Measurements from ENCODE around the gene GUK1. TPM values are rescaled to one million over a fixed set of nuclear protein-coding genes. Genes with fewer than 3 reads are reported as not detected.

The GUK1 gene
- total RNA-seq, 4 donors from 2014 or later, result 124 to 406 (median 289) TPM

- DNase-seq, result no peak
- H3K9me3 ChIP-seq, result peaks cover 0 to 12% of the 10 kb centered on the region in 2 donors
- H3K27me3 ChIP-seq, result no peaks in the 10 kb centered on the region
- H3K4me3 ChIP-seq, result no peak overlapping the region
- intact Hi-C loops (cut with DNase I; ENCODE audit: low total_unique reads), result no loop called here
- H3K4me1 ChIP-seq, result peaks cover 6 to 28% of the 10 kb centered on the region in 2 donors
- H3K27ac ChIP-seq, result no peak overlapping the region
- H3K36me3 ChIP-seq, result no peaks in the 10 kb centered on the region
- TF ChIP-seq POLR2A (IDR thresholded peaks at IDR 0.05), result no peak
Measured at GRCh38 chr1:228093050-228093906, 46.8 kb upstream of the GUK1 start.

GRCh38 chr1:228094432-228095016 lies 45.6 kb upstream of the GUK1 start:
- H3K4me1 ChIP-seq, result peaks cover 6 to 16% of the 10 kb centered on the region in 2 donors
- no peaks in the 10 kb centered on the region for H3K27me3 ChIP-seq
- H3K27ac ChIP-seq, result no peak overlapping the region
- peaks cover 0 to 12% of the 10 kb centered on the region in 2 donors for H3K9me3 ChIP-seq
- no peaks in the 10 kb centered on the region for H3K36me3 ChIP-seq
- TF ChIP-seq POLR2A (IDR thresholded peaks at IDR 0.05) (no peak), CTCF (IDR thresholded peaks at IDR 0.05) (no peak)
- DNase-seq, result no peak
- no peak overlapping the region for H3K4me3 ChIP-seq
- intact Hi-C loops (cut with DNase I; ENCODE audit: low total_unique reads), result no loop called here

GRCh38 chr1:228095161-228095560 lies 44.9 kb upstream of the GUK1 start:
- Histone ChIP-seq H3K27me3 (no peaks in the 10 kb centered on the region), H3K4me3 (no peak overlapping the region), H3K36me3 (no peaks in the 10 kb centered on the region), H3K27ac (no peak overlapping the region), H3K9me3 (peaks cover 0 to 12% of the 10 kb centered on the region in 2 donors), H3K4me1 (peaks cover 0 to 9% of the 10 kb centered on the region in 2 donors)
- no peak for DNase-seq
- TF ChIP-seq CTCF (IDR thresholded peaks at IDR 0.05), result no peak
- no peak for TF ChIP-seq POLR2A (IDR thresholded peaks at IDR 0.05)
- intact Hi-C loops (cut with DNase I; ENCODE audit: low total_unique reads), result no loop called here

- Histone ChIP-seq H3K27me3 (no peaks in the 10 kb centered on the region), H3K4me1 (peaks cover 0 to 2% of the 10 kb centered on the region in 2 donors), H3K27ac (no peak overlapping the region), H3K9me3 (peaks cover 0 to 12% of the 10 kb centered on the region in 2 donors), H3K4me3 (no peak overlapping the region), H3K36me3 (no peaks in the 10 kb centered on the region)
- TF ChIP-seq POLR2A (IDR thresholded peaks at IDR 0.05) (no peak), CTCF (IDR thresholded peaks at IDR 0.05) (no peak)
- DNase-seq, result no peak
- intact Hi-C loops (cut with DNase I; ENCODE audit: low total_unique reads), result no loop called here
Measured at GRCh38 chr1:228095938-228096337, 44.1 kb upstream of the GUK1 start.

- Histone ChIP-seq H3K4me1 (peaks cover 0 to 3% of the 10 kb centered on the region in 2 donors), H3K4me3 (no peak overlapping the region), H3K27ac (no peak overlapping the region), H3K27me3 (no peaks in the 10 kb centered on the region), H3K36me3 (no peaks in the 10 kb centered on the region), H3K9me3 (peaks cover 0 to 12% of the 10 kb centered on the region in 2 donors)
- intact Hi-C loops (cut with DNase I; ENCODE audit: low total_unique reads), result no loop called here
- TF ChIP-seq POLR2A (IDR thresholded peaks at IDR 0.05), result no peak
- no peak for TF ChIP-seq CTCF (IDR thresholded peaks at IDR 0.05)
- peak in 1 of 2 donors; percentile 6 for DNase-seq
Measured at GRCh38 chr1:228096416-228097332, 43.4 kb upstream of the GUK1 start.

Measured in uterus (tissue), 4 donors.